ENCODE measurements around the gene CEP20. TPM values are rescaled to one million over a fixed set of nuclear protein-coding genes. Genes with fewer than 3 reads are reported as not detected.

The CEP20 gene
- total RNA-seq, 4 donors from 2014 or later = 9.4 to 21.7 (median 20.8) TPM

- TF ChIP-seq EP300 (IDR thresholded peaks at IDR 0.05; ENCODE audit: low read depth) (no peak), POLR2AphosphoS5 (IDR thresholded peaks at IDR 0.05) (peak; percentile 55 to 71 (median 69))
- intact Hi-C loops (cut with DNase I; ENCODE audit: low total_unique reads) (no loop called here), in situ Hi-C loops (cut with MboI; ENCODE audit: low pct_ligation_motif_present in 1 of 4, low pct_unique_long_range_greater_than_20kb in 1 of 4, low sequenced_read_pairs in 3 of 4) (no loop called here)
- no peak overlapping the region for H3K4me3 ChIP-seq
- peaks cover 5 to 54% (median 12%) of the 10 kb centered on the region in 4 donors for H3K4me1 ChIP-seq
- no peaks in the 10 kb centered on the region for H3K27me3 ChIP-seq
- H3K36me3 ChIP-seq = no peaks in the 10 kb centered on the region
- 44 to 50% methylated on average over 1 to 9 of the region's 9 CpGs for WGBS, 2 donors (ENCODE audit: low coverage in 1 of 2)
- peak; percentile 65 for DNase-seq
- H3K9me3 ChIP-seq = no peaks in the 10 kb centered on the region
- peak overlapping the region; percentile 66 to 92 (median 83) for H3K27ac ChIP-seq
Observed at GRCh38 chr16:15829460-15829859, 58.9 kb downstream of the CEP20 start.

DNA sequence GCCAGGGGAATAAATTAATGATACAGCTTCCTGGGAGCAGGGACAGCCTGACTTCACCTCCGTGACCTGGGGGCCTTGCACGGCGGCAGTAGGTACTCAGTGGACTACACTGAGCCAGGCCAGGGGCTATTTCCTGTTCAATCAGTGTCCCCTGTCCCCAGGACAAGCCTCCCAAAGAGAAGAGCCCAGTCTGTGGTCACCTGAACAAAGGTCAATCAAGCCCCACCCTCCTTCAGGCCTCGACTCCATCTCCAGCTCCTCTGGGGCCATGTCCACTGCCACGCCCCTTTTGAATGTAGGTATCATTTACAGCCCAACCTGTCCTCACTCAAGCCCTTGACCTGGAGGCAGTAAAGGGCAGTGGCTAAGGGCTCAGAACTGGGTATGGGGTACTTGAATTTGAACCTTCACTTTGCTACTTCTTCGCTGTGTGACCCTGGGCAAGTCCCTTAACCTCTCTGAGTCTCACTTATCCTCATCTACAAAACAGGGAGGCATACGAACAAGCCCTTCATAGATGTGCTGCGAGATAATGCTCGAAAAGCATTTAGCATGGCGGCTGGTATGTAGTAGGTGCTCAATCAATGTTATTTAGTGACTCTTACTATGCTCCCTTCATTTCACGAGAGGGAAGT, 60.6 kb downstream of the CEP20 start:
- in situ Hi-C loops (cut with MboI; ENCODE audit: low pct_ligation_motif_present in 1 of 4, low pct_unique_long_range_greater_than_20kb in 1 of 4, low sequenced_read_pairs in 3 of 4) (no loop called here), intact Hi-C loops (cut with DNase I; ENCODE audit: low total_unique reads) (no loop called here)
- Histone ChIP-seq H3K27ac (peak overlapping the region; percentile 66 to 92 (median 83)), H3K4me1 (peaks cover 5 to 44% (median 12%) of the 10 kb centered on the region in 4 donors), H3K9me3 (no peaks in the 10 kb centered on the region), H3K4me3 (no peak overlapping the region), H3K27me3 (no peaks in the 10 kb centered on the region), H3K36me3 (no peaks in the 10 kb centered on the region)
- WGBS, 2 donors (ENCODE audit: low coverage in 1 of 2) = 81 to 82% methylated on average over 6 to 11 of the region's 11 CpGs
- no peak for DNase-seq
- TF ChIP-seq, protein P1, sequence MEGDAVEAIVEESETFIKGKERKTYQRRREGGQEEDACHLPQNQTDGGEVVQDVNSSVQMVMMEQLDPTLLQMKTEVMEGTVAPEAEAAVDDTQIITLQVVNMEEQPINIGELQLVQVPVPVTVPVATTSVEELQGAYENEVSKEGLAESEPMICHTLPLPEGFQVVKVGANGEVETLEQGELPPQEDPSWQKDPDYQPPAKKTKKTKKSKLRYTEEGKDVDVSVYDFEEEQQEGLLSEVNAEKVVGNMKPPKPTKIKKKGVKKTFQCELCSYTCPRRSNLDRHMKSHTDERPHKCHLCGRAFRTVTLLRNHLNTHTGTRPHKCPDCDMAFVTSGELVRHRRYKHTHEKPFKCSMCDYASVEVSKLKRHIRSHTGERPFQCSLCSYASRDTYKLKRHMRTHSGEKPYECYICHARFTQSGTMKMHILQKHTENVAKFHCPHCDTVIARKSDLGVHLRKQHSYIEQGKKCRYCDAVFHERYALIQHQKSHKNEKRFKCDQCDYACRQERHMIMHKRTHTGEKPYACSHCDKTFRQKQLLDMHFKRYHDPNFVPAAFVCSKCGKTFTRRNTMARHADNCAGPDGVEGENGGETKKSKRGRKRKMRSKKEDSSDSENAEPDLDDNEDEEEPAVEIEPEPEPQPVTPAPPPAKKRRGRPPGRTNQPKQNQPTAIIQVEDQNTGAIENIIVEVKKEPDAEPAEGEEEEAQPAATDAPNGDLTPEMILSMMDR (IDR thresholded peaks at IDR 0.05) = no peak
- TF ChIP-seq POLR2AphosphoS5 (IDR thresholded peaks at IDR 0.05) (no peak), EP300 (IDR thresholded peaks at IDR 0.05; ENCODE audit: low read depth) (no peak), POLR2A (IDR thresholded peaks at IDR 0.05) (no peak)

DNA sequence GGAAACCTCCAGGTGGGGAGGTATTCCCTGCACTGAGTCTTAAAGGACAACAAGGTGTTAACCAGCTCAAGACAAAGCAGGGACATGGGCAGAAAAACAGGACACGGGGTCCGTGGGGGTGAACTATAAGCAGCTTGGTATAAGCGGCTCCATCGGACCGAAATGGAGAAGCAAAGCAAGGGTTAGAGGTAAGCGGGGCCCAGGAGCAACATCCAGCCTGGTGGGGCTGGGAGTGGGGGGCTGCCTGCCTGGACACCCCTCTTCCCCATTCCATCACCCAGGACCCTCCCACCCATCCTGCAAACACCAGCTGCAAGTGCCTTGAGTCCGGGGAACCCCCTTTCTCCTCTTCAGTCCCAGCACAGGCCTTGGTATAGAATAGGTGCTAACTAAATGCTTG, 61.1 kb downstream of the CEP20 start:
- TF ChIP-seq, protein P1 (IDR thresholded peaks at IDR 0.05) = no peak
- TF ChIP-seq POLR2AphosphoS5 (IDR thresholded peaks at IDR 0.05) (no peak), POLR2A (IDR thresholded peaks at IDR 0.05) (no peak), EP300 (IDR thresholded peaks at IDR 0.05; ENCODE audit: low read depth) (no peak)
- Histone ChIP-seq H3K27me3 (no peaks in the 10 kb centered on the region), H3K9me3 (no peaks in the 10 kb centered on the region), H3K4me1 (peaks cover 5 to 44% (median 12%) of the 10 kb centered on the region in 4 donors), H3K27ac (peak overlapping the region; percentile 66 to 92 (median 83)), H3K36me3 (no peaks in the 10 kb centered on the region), H3K4me3 (no peak overlapping the region)
- no peak for DNase-seq
- in situ Hi-C loops (cut with MboI; ENCODE audit: low pct_ligation_motif_present in 1 of 4, low pct_unique_long_range_greater_than_20kb in 1 of 4, low sequenced_read_pairs in 3 of 4) (no loop called here), intact Hi-C loops (cut with DNase I; ENCODE audit: low total_unique reads) (no loop called here)
- 81 to 92% methylated on average over 5 to 7 of the region's 7 CpGs for WGBS, 2 donors (ENCODE audit: low coverage in 1 of 2)

DNA sequence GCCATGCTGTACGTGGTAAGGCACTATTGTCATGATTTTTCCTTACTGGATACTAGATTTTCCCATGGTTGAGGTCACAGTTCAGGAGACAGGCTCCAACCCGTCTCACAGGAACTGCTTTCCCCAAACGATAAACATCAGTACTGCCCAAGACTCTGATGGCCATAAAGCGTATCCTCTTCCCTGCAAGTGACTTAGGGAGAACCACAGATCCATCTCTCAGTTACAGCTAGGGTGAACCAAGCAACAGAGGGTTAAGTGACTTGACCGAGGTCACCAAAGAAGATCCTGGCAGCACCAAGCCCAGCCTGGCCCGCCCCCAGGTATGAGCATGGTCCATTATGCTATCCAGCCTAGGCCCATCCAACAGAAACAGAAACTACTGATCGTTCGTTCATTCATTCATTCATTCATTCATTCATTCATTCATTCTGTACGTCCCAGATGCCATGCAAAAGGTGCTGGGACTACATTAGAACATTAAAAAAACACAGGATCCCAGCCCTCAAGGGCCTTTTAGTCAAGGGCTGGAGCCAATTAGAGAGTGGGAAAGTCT, 62.6 kb downstream of the CEP20 start:
- Histone ChIP-seq H3K27ac (peak overlapping the region; percentile 60 to 92 (median 83)), H3K4me1 (peaks cover 4 to 39% (median 12%) of the 10 kb centered on the region in 4 donors), H3K9me3 (no peaks in the 10 kb centered on the region), H3K4me3 (no peak overlapping the region), H3K36me3 (no peaks in the 10 kb centered on the region), H3K27me3 (no peaks in the 10 kb centered on the region)
- in situ Hi-C loops (cut with MboI; ENCODE audit: low pct_ligation_motif_present in 1 of 4, low pct_unique_long_range_greater_than_20kb in 1 of 4, low sequenced_read_pairs in 3 of 4) (no loop called here), intact Hi-C loops (cut with DNase I; ENCODE audit: low total_unique reads) (no loop called here)
- DNase-seq = no peak
- TF ChIP-seq, protein P1 (IDR thresholded peaks at IDR 0.05) = no peak
- TF ChIP-seq EP300 (IDR thresholded peaks at IDR 0.05; ENCODE audit: low read depth) (no peak), POLR2A (IDR thresholded peaks at IDR 0.05) (no peak), POLR2AphosphoS5 (IDR thresholded peaks at IDR 0.05) (peak in 1 of 3 donors; percentile 6)
- 53 to 54% methylated on average over 6 to 9 of the region's 9 CpGs for WGBS, 2 donors (ENCODE audit: low coverage in 1 of 2)

Measured in transverse colon (tissue), 4 donors.